ENCODE data around the gene DYNLRB1.
"Not testable (repeated sequence)": the region's sequence is repeated elsewhere in the genome, so short reads cannot be mapped to it uniquely, and the experiment has no call there.

DYNLRB1 gene

DNA sequence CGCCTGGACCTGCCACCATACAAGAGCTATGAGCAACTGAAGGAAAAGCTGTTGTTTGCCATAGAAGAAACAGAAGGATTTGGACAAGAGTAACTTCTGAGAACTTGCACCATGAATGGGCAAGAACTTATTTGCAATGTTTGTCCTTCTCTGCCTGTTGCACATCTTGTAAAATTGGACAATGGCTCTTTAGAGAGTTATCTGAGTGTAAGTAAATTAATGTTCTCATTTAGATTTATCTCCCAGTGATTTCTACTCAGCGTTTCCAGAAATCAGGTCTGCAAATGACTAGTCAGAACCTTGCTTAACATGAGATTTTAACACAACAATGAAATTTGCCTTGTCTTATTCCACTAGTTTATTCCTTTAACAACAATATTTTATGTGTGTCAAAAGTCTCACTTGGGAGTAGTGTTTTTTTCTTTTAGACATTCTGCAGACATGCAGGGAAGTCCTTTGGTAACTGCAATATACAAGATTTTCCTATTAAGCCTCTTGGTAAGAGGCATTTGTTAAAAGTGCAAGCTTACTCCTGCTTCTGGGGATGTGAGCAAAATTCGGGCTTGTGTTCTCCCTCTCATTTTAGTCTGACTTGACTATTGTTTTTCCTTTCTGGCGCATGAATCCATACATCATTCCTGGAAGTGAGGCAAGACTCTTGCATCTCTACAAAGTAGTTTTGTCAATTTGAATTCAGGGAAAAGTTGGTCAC, 8.4 kb upstream of the DYNLRB1 start:
- no peak overlapping the region for H3K27ac ChIP-seq
- H3K4me3 ChIP-seq, result no peak overlapping the region

DNA sequence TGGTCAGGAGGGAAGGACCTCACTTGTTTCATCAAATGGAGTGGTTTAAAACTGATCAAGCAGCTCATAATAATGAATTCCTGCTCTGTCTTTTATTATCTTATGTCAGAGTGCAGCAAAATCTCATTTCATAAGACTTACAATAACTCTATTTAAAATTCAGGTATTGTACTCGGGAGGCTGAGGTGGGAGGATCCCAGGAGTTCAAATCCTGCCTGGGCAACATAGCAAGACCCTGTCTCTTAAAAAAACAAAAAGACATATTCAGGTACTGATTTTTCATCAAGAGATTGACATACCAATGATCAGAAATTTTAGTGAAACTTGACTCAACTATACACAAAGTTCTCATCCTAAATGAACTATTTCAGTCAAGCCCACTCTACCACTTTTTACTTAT, 5.6 kb upstream of the DYNLRB1 start:
- Histone ChIP-seq H3K4me3 (no peak overlapping the region), H3K27ac (no peak overlapping the region)

DNA sequence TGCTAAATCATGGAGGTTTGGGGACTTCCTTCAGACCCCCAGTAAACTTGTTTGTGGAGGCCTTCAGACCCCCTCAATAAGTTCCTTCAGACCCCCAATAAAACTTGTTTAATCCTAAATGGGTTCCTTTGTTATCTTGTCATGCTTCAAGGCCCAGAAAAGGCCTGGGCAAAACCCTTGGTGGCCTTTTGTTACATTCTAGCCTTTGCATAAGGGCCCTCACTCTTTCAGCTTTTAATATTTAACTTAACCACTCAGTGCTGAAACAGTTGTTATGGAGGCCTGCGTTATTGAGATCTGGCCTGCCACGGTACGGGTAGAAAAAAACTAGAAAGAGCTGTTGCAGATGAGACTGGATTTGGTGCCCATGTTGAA, 4.3 kb upstream of the DYNLRB1 start:
- Histone ChIP-seq H3K27ac (peak overlapping the region in 5 of 21 experiments; percentile 1 to 82 (median 55)), H3K4me3 (no peak overlapping the region)

DNA sequence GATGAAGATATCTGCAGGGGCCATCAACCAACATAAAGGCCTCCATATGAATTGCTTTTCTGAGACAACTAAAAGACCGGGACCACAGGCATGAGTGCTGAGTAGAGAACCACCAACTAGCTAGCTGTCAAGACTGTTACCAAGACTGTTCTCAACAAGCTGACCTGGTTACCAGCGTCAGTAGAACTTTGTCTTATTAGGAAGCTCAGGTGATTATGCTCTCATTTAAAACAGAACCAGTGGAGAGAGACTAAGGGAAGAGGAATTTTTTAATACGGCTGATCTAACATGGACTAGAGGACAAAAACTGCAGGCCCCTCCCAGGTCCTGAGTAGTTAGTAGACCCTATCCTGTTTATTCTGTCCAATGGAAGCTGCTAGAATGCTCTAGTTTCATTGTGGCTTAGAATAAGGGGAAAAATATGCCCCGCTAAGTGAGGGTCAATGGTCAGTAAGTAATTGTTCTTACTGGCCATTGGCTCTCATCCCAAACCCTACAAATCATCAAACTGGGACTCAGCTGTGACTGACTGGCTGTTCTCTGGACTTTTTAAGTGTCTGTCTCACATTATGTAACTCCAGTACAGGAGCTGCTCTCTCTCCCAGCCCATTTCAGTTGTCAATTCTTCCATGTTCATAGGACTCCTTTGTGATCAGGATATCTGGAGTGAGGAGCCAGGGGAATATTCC, 3.8 kb upstream of the DYNLRB1 start:
- Histone ChIP-seq H3K4me3 (no peak overlapping the region), H3K27ac (peak overlapping the region in 11 of 21 experiments; percentile 1 to 82 (median 38))

DNA sequence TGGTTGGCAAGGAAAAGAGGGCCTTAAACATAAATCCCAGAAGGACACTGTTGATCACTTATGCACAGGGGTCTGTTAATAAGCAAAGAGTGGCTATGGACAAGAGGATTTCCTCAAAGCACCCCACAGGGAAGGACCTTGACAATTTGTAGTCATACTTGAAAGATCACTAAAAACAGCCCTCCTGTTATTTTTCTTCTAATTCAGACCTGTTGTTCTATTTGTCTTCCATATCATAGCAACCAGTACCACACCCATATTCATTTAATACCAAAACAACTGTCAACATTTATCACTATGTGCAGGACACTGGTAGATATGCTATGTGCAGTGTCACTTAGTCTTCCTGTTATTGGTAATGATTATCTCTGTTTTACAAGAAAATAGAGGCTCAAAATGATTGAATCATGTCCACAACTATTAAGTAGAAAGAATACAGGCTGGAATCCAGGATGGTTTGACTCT, 3.2 kb upstream of the DYNLRB1 start:
- Histone ChIP-seq H3K27ac (peak overlapping the region in 11 of 21 experiments; percentile 1 to 82 (median 38)), H3K4me3 (no peak overlapping the region)

DNA sequence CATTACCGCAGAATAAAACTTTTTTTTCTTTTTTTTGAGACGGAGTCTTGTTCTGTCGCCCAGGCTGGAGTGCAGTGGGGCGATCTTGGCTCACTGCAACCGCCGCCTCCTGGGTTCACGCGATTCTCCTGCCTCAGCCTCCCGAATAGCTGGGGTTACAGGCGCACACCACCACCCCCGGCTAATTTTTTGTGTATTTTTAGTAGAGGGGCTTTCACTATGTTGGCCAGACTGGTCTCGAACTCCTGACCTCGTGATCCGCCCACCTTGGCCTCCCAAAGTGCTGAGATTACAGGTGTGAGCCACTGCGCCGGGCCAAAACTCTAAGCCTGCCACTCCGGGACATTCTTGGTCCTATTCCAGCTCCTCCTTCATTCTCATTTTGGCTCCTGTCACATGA, 2.2 kb upstream of the DYNLRB1 start:
- H3K27ac ChIP-seq, result peak overlapping the region in 2 of 21 experiments; percentile 13 to 82

DNA sequence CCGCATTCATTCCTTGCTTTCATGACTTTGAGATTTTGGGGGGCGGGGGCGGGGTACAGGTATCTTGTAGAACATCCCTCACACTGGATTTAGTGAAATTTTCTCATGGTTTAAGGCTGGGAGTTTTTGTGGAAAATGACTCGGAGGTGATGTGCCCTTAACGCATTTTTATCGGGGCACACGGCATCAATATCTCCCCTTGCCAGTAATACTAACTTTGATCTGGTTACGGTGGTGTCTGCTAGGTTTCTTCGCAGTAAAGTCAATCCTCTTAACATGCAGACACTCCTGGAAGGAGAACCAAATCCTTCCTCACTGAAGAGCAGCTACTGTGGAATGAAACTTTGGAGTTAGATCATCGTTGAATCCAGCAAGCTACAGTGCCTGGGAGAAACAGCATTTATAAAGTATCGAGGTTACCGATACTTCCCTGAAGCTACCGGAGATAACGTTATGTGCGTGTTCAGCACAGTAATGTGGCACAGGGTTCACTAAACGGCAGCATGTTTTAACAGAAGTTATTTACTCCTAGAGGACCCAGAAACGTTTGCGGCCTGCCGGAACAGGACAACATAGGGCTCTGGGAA, 1.2 kb upstream of the DYNLRB1 start:
- H3K27ac ChIP-seq, result peak overlapping the region in 19 of 21 experiments; percentile 75 to 99 (median 94)
- peak overlapping the region; percentile 42 to 84 (median 61) for H3K4me3 ChIP-seq

More for the DNA sequence above, 2.2 kb upstream of the DYNLRB1 start:
- not testable (repeated sequence) for H3K4me3 ChIP-seq

DNA sequence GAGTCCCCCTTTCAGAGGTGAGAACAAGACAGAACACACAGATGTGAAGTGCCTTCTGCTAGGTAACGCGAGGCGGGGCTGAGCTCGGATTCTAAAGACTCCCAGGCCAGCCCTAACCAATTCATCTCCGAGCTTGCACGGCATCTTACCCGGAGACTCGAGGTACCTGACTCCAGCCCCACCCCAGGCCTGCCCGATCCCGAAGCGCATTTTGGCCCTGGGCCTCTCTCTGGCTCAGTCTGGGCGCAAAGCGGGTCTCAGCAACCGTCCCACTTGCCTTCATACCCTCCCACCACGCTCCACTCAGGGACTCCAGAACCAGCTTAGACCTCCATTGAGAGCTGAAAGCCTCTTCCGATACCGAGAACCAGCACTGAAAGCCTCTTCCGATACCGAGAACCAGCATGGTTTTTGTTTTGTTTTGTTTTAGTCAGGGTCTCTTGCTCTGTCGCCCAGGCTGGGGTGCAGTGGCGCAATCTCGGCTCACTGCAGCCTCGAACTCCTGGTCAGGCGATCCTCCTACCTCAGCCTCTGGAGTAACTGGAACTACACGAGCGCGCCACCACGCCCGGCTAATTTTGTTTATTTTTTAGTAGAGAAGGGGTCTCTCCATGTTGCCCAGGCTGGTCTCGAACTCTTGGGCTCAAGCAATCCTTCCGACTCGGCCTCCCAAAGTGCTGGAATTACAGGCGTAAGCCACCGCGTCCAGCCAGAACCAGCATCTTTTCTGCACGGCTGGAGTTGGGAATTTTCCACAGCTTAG, 557 bp upstream of the DYNLRB1 start:
- Histone ChIP-seq H3K27ac (peak overlapping the region; percentile 17 to 99 (median 94)), H3K4me3 (peak overlapping the region; percentile 42 to 84 (median 61))

DNA sequence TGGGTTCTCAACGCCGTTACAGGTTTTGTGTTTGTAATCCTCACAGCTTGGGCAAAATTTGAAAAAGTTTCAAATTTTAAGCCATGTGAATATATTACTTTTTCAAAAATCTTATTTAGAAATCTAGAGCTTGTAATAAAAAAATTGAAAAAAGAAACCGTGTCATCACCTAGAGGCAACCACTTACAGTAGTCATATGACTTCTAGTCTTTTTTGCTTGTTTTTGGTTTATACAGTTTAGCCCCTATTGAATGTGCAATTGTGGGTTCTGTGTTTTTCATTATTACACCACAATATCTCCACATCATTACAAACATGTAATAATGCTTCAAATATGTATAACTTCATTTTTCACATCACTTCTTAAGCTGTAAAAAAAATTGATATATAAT, 888 bp downstream of the DYNLRB1 start:
- Histone ChIP-seq H3K4me3 (peak overlapping the region; percentile 42 to 84 (median 61)), H3K27ac (peak overlapping the region; percentile 49 to 99 (median 94))

DNA sequence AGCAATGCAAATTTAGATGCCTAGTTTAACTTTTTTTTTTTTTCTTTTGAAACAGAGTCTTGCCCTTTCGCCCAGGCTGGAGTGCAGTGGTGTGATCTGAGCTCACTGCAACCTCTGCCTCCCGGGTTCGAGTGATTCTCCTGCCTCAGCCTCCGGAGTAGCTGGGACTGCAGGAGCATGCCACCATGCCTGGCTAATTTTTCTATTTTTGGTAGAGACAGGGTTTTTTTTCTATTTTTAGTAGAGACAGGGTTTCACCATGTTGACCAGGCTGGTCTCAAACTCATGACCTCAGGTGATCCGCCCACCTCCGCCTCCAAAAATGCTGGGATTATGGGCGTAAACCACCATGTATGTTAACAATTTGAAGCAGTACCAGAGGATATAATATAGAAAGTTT, 2.6 kb downstream of the DYNLRB1 start:
- H3K27ac ChIP-seq, H3K4me3 ChIP-seq: not testable (repeated sequence)

DNA sequence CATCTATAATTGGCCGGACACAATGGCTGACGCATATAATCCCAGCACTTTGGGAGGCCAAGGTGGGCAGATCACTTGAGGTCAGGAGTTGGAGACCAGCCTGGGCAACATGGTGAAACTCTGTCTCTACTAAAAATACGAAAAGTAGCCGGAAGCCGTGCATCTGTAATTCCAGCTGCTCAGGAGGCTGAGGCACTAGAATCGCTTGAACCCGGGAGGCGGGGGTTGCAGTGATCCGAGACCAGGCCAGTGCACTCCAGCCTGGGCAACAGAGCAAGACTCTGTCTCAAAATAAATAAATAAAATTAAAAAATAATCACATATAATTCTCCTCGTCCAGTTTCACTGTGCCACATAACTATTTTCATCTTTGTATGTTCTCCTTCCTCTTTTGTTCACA, 3.6 kb downstream of the DYNLRB1 start:
- H3K27ac ChIP-seq, H3K4me3 ChIP-seq: not testable (repeated sequence)

DNA sequence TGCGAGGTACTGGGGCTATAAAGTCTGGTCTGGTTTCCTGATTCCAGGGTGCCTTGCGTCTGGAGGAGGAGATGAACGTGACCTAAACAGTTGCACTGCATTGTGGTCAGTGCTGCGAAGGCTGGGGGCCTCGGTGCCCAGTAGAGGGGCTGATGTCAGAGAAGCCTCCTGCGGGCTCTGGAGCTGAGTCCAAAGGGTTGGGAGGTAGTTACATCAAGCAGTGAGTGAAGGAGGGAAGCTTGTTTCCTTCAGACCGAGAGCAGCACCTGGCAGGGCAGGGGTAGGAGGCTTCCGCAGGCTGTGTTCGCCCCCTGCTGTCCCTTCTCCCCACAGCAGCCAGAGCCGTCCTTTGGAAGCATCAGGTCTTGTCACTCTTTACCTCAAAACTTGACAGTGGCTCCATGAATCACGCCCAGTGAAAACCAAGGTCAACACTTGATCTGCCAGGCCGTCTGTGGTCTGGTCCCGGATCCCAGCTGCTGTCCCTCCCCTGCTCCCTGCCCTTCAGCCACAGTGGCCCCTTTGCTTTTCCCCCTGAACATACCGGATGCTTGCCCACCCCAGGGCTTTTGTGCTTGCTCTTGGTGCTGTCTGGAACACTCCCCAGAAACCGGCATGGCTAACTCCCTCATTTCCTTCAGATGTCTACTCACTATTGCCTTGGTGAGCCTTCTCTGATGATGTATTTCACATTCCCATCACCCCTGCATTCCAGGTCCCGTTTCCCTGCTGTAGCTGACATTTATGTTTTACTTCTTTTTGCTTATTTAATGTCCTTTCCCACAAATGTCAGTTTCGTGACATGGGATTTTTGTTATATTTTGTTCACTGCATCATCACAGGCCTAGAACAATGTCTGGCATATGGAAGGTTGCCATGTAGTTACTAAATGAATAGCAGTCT, 7.0 kb downstream of the DYNLRB1 start:
- Histone ChIP-seq H3K27ac (peak overlapping the region in 13 of 21 experiments; percentile 1 to 76 (median 58)), H3K4me3 (no peak overlapping the region)

DNA sequence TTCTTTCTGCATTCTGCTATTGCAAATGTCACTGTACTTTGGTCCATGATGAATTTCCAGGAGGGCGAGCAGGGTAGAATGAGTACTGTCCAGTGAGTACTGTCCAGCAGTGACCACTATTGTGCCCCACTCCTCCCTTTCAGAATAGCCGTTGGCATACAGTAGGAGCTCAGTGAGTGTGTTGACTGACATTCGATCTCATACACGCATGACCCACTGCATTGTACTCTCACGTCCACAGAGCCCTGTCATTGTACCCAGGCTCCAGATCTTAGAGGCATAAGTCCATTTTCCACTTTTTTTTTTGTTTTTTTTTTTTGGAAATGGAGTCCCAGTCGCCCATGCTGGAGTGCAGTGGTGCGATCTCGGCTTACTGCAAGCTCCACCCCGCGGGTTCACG, 8.2 kb downstream of the DYNLRB1 start:
- no peak overlapping the region for H3K4me3 ChIP-seq

DNA sequence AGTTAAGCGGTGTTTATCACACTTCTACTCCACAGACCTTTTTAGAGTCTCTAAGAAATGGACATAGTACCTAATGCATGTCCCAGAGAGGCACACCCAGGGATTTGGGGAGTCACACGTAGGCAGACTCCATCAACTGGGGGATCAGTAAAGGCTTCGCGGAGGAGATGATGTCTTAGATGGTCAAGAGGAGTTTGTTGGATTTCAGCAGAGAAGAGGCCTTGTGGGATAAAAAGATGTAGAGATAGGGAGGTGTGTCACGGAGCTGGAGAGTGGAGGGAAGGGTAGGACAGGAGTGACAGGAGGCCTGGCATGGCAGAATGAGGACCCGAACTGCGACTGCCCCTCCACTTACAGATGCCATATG, 9.1 kb downstream of the DYNLRB1 start:
- Histone ChIP-seq H3K4me3 (no peak overlapping the region), H3K27ac (peak overlapping the region in 19 of 21 experiments; percentile 3 to 79 (median 62))

More for the DNA sequence above, 8.2 kb downstream of the DYNLRB1 start:
- H3K27ac ChIP-seq, result peak overlapping the region in 6 of 21 experiments; percentile 48 to 78 (median 69)

DNA sequence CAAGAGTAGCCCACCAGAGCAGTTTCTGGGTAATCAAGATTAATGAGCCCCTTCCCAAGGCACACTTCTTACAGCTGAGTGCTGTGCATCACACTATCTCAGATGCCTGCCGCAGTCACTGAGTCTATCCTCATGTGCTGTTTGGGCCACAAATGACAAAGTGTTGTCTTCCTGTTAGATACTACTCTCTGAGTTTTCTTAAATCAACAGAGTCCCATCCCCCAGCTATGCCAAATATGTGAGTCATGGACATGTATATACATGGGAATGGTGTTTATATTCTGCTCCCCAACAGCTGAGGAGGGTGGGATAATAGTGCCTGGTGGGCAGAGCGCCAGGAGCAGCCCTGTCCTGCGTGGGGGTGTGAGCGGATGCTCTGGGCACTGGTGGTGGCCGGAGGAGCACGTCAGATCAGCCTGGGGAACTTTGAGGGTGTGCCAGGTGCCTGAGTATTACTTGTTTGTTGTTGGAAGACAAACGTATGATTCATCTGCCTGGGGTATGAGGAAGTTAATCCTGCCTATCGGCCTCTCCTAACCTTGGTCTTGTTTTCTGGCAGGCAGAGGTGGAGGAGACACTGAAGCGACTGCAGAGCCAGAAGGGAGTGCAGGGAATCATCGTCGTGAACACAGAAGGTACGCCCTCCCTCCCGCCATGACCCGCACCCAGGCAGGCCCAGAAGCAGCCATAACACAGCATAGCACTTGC, 9.6 kb downstream of the DYNLRB1 start:
- Histone ChIP-seq H3K4me3 (no peak overlapping the region), H3K27ac (peak overlapping the region in 19 of 21 experiments; percentile 19 to 79 (median 62))

DNA sequence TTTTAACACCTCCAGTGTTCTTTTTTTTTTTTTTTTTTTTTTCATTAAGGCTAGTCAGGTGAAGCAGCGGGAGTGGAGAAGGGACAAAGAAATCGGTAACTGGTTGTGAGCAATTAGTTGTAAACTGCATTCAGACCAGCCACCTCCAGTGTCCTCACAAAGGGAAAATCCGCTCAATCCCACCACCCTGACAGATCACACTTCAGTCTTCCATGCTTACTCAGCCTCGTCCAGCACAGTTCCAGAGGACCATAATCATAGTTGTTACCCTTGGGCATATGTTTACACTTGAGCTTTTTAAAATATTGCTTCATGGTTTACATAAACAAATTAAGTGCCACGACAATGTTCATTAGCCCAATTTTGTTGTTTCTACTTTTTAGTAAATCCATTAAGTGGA, 10.2 kb downstream of the DYNLRB1 start:
- peak overlapping the region in 17 of 21 experiments; percentile 19 to 79 (median 65) for H3K27ac ChIP-seq
- no peak overlapping the region for H3K4me3 ChIP-seq

DNA sequence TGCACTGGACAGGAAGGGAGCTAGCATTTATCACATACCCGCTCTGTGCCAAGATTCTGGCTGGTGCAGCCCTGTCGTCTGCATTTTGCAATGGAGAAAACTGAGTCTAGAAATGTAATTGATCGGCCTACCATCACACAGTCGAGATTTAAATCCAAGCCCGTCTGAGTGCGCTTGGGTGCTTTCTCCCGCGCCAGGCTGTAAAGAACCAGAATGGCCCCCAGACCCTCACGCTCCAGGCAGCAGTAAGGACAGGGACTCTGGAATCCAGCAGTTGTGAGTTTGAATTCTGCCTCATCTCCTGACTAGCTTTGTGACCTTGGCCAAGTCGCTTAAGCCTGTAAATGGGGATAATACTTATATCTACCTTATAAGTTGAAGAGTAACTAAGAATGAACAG, 10.8 kb downstream of the DYNLRB1 start:
- Histone ChIP-seq H3K27ac (peak overlapping the region in 8 of 21 experiments; percentile 16 to 78 (median 62)), H3K4me3 (no peak overlapping the region)

DNA sequence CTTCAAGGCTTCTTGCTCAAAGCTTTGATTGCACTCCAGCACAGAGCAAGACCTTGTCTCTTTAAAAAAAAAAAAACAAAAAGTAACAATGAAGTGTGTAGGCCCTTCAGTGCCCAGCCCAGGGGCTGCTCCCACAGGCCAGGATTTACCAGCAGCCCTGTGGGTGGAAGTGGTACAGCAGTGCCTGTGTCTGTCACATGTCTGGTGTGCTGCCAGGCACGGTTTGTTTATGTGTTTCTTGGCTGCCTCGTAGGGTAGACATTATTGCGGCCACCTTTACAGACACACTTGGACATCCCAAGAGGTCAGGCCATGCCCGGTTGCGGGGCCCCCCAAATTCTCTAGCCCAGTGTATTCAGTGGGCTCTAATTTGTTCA, 12.7 kb downstream of the DYNLRB1 start:
- peak overlapping the region in 3 of 21 experiments; percentile 2 to 67 (median 20) for H3K27ac ChIP-seq

More for the DNA sequence above, 12.7 kb downstream of the DYNLRB1 start:
- no peak overlapping the region for H3K4me3 ChIP-seq
